ENCODE results near the gene SIRT2.

- TF ChIP-seq POLR2A (IDR thresholded peaks at IDR 0.05) (no peak), CTCF (IDR thresholded peaks at IDR 0.05) (no peak)
Observed at GRCh38 chr19:38862321-38863059, 36.9 kb downstream of the SIRT2 start.
